ENCODE measurements around the gene YEATS2.

GRCh38 chr3:183833516-183833915 lies 135.9 kb downstream of the YEATS2 start:
- TF ChIP-seq REST (IDR thresholded peaks at IDR 0.05; ENCODE audit: insufficient read depth in 1 of 2, low read depth in 2 of 2, low read length in 2 of 2) (no peak), TAF1 (IDR thresholded peaks at IDR 0.05; ENCODE audit: borderline replicate concordance, insufficient read depth, low read length) (no peak), POLR2AphosphoS5 (IDR thresholded peaks at IDR 0.05; ENCODE audit: low read depth, low read length) (no peak), SIN3A (IDR thresholded peaks at IDR 0.05; ENCODE audit: borderline replicate concordance, insufficient read depth, low read length) (no peak)

All from PFSK-1 (cell line).